Adrenal gland (tissue), 5 donors: Measurements from ENCODE around the gene CD2AP.

Experiments used
- POLR2A ChIP-seq, 2 donors: fragments of 450-650 bp; IDR thresholded peaks; one replicate each; pipeline ENCODE4 v1.6.1; 2017; ENCODE audit warnings: antibody characterized with exemption in 2 of 2, mild to moderate bottlenecking in 2 of 2, moderate library complexity in 1 of 2
- TF ChIP-seq, protein P1 (sequence below), 6 experiments: fragments of 450-650 bp in 4 of 6; fragments of 200-600 bp in 2 of 6; sonication (generic) in 1 of 6; IDR thresholded peaks; 1 replicate in 5 of 6; 2 replicates in 1 of 6; pipeline versions ENCODE4 v1.5.1 to v1.8.0; 2016 to 2021; ENCODE audit warnings: antibody characterized with exemption in 6 of 6, mild to moderate bottlenecking in 2 of 6, moderate library complexity in 1 of 6
- donor health status: DM: no; HTN: no; CAD: no.

GRCh38 chr6:47464052-47464451 lies 13.5 kb upstream of the CD2AP start:
- TF ChIP-seq, protein P1, sequence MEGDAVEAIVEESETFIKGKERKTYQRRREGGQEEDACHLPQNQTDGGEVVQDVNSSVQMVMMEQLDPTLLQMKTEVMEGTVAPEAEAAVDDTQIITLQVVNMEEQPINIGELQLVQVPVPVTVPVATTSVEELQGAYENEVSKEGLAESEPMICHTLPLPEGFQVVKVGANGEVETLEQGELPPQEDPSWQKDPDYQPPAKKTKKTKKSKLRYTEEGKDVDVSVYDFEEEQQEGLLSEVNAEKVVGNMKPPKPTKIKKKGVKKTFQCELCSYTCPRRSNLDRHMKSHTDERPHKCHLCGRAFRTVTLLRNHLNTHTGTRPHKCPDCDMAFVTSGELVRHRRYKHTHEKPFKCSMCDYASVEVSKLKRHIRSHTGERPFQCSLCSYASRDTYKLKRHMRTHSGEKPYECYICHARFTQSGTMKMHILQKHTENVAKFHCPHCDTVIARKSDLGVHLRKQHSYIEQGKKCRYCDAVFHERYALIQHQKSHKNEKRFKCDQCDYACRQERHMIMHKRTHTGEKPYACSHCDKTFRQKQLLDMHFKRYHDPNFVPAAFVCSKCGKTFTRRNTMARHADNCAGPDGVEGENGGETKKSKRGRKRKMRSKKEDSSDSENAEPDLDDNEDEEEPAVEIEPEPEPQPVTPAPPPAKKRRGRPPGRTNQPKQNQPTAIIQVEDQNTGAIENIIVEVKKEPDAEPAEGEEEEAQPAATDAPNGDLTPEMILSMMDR (IDR thresholded peaks at IDR 0.05): no peak
- no peak for TF ChIP-seq POLR2A (IDR thresholded peaks at IDR 0.05)
